Raji (cell line): ENCODE results near the gene CHRNE.

ENCODE experiments used
- POLR2A ChIP-seq: IDR thresholded peaks from 2 replicates; pipeline ENCODE4 v1.6.1; 2011; ENCODE audit warnings: low read depth, low read length, control low read depth; ENCODE audit not compliant: insufficient read depth

CHRNE gene

DNA sequence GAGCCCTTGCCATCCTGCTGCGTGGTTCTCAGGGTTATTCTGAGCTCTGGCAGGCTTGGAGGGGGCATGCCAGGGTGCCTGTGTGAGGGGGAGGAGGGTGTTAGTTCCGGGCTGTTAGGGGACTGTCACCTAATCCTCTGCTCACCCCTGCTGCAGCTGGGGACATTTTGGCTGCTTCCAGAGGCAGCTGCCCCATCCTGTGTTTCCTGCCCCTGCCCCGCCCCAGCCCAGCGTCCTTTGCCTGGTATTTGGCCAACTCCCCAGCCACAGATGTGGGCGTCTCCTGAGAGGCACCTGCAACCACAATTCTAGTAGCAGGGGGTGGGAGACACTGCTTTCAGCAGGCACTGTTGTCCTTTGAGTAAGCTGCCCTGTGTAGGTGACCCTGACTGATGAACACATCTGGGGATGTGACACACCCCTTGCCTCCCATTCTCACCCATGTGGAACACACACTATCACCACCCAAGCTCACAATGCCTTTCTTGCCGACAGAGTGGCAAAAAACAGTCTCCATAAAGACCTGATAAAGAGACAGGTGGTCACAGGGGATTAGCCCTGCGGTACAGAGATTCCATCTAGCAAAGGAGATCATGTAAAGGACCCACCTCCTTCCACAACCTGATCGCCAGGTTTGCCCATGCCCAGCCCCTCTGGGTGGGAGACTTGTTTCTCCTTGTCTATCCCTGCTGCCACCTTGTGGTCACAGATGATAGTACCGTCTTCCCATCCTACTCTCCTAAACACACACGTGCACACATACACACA is at the start of gene CHRNE:
CHRNE (minus strand) TSS at position 48 of the 768 bp plus-strand sequence; CDS start at position 13, 35 bp downstream.
- TF ChIP-seq POLR2A = no peak

- no peak for TF ChIP-seq POLR2A
Observed at GRCh38 chr17:4951486-4951885, 48.6 kb upstream of the CHRNE start.

- no peak for TF ChIP-seq POLR2A
Observed at GRCh38 chr17:4950746-4951204, 47.9 kb upstream of the CHRNE start, which contains the start of gene ENO3. Gene ENO3, plus strand, starts transcription at chr17:4951119. Its CDS starts 711 bp downstream, at chr17:4951830.

- TF ChIP-seq POLR2A = peak; percentile 62
Observed at GRCh38 chr17:4950075-4950745, 47.3 kb upstream of the CHRNE start.

DNA sequence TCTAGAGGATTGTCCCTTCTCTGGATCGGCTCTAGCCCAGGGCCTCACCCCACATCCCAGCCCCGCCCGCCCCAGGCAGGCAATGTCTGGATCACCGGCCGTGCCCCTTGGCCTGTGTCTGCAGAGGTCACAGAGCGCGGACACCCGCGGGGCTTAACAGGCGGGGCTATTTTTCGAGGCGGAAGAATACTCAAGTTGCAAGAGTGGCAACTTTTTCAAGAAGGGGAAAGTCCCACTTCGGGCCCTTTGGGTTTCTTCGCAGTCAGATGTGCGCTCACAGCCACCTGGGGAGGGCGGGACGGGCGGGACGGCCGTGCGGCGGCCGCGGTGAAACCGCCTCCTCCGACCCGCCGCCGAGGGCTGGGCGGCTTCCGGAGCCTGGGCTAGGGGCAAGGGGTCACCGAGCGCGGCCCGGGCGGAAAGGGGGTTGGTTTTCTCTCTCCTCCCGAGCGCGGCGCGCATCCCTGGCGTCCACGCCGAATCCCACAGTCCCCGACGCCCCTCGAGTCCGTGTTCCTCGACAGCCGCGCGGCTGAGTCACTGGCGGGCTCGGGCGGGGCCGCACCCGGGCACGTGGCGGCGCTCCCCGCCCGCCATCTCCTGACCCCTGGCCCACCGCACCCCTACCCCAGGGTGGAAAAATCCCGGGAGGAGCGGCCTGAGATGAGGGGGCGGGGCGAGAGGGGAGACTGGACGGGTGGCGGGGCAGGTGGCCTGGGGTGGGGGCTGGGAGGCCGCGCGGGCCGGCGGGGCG is 46.6 kb upstream of the CHRNE start:
- peak; percentile 45 for TF ChIP-seq POLR2A

DNA sequence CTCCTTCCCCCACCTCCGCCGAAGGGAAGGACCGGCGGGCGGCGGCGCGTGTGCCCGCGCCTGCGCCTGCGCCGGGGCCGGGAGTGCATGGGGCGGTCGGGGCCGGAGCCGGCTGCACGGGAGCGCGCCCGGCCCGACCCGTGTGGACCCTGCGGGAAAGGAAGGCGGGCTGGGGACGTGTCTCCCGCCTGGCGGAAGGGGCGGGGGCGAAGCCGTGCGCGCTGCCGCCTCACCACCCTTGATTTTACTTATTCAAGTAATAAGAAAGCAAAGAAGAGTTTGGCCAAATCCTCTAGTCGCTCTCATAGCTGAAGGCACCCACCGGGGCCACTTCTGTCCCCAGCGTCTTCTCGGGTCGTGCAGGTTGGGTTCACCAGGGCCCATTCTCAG is 46.0 kb upstream of the CHRNE start:
- peak; percentile 16 for TF ChIP-seq POLR2A

GRCh38 chr17:4948166-4948930 is 45.5 kb upstream of the CHRNE start, which contains the start of gene PFN1:
Gene PFN1, minus strand, starts transcription at chr17:4948530. Its CDS starts 136 bp downstream, at chr17:4948394.
- peak; percentile 92 for TF ChIP-seq POLR2A

DNA sequence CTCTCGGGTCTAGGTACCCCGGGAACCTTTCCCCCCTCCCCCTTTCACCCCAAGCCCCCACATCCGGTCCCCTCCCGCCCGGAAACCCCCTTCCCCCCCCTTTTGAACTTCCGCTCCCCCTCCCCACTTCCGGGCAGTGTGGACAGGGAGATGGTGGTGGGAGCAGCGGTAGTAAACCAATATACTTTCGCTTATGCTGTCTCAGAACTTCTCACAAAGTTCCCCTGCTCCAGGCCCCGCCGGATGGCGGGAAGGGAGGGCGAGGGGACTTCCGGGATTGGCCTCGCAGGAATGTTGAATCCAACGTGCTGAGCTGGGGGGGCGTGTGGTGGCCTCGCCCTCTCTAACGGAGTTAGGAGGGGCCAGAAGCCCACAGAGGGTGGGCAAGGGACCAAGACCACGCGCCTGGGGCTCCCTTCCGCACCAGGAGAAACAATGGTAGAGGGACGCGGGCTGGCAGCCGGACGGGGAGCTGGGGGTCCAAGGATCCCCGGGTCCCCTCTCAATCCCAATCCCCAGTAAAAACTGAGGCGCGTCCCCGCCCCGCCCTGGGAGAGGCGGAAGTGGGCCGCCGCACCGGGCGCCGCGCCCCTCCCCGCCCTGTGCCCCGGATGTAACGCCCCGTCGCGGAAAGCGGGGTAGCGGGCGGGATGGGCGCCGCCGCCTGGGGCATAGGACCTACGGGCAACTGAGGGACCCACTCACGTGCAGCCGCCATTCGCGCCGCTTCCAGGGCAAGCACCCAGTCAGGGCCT is 44.7 kb upstream of the CHRNE start:
- TF ChIP-seq POLR2A = peak; percentile 1; the same call in 1 of the 2 replicates

DNA sequence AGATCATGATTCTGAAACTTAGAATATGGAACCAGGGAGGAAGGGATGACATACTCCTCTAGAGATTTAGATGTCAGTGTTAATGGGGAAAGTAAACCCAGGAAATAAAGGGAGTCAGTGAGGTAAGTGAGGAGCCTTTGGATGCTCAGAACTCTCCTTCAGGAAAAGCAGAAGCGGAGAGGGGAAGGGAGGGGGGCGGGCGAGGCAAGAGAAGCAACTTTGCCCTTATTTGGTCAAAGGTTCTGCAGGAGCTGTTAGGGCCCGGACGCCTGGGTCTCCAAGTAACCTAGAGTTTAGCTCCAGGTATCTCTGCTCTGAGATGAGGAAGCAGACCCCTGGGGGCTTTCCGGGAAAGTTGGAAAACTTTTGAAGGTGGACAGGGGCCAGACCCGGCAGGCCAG is 44.1 kb upstream of the CHRNE start:
- no peak for TF ChIP-seq POLR2A

- no peak for TF ChIP-seq POLR2A
Observed at GRCh38 chr17:4946312-4946976, 43.5 kb upstream of the CHRNE start.

- no peak for TF ChIP-seq POLR2A
Observed at GRCh38 chr17:4945944-4946280, 43.0 kb upstream of the CHRNE start.

GRCh38 chr17:4945176-4945943 is 42.5 kb upstream of the CHRNE start:
- TF ChIP-seq POLR2A = peak; percentile 59
